ENCODE measurements around the gene SETBP1.

SETBP1 gene

GRCh38 chr18:44733069-44733753, 52.5 kb downstream of the SETBP1 start:
- peak; percentile 72 for DNase-seq

GRCh38 chr18:44733754-44734465, 53.2 kb downstream of the SETBP1 start:
- DNase-seq, result no peak

- no peak for DNase-seq
These were observed 54.4 kb downstream of the SETBP1 start for GRCh38 chr18:44735096-44735495.

- no peak for DNase-seq
These were observed 56.1 kb downstream of the SETBP1 start for GRCh38 chr18:44736664-44737380.

GRCh38 chr18:44737623-44738022, 56.9 kb downstream of the SETBP1 start:
- DNase-seq, result no peak

- no peak for DNase-seq
These were observed 59.3 kb downstream of the SETBP1 start for GRCh38 chr18:44740000-44740399.

GRCh38 chr18:44741085-44741484, 60.4 kb downstream of the SETBP1 start:
- DNase-seq, result no peak

- DNase-seq, result no peak
These were observed 60.8 kb downstream of the SETBP1 start for GRCh38 chr18:44741511-44741910.

GRCh38 chr18:44742126-44742525, 61.4 kb downstream of the SETBP1 start:
- no peak for DNase-seq

GRCh38 chr18:44742718-44743311, 62.1 kb downstream of the SETBP1 start:
- DNase-seq, result no peak

- DNase-seq, result no peak
These were observed 62.9 kb downstream of the SETBP1 start for GRCh38 chr18:44743631-44744030.

- DNase-seq, result no peak
These were observed 63.8 kb downstream of the SETBP1 start for GRCh38 chr18:44744161-44745121.

- DNase-seq, result no peak
These were observed 66.5 kb downstream of the SETBP1 start for GRCh38 chr18:44747157-44747556.

GRCh38 chr18:44748582-44748981, 67.9 kb downstream of the SETBP1 start:
- DNase-seq, result no peak

GRCh38 chr18:44750774-44751173, 70.1 kb downstream of the SETBP1 start:
- DNase-seq, result no peak

GRCh38 chr18:44754567-44754966, 73.9 kb downstream of the SETBP1 start:
- no peak for DNase-seq

- DNase-seq, result peak; percentile 88
These were observed 78.4 kb downstream of the SETBP1 start for GRCh38 chr18:44758861-44759631.

- DNase-seq, result peak; percentile 41
These were observed 79.2 kb downstream of the SETBP1 start for GRCh38 chr18:44759925-44760342.

- no peak for DNase-seq
These were observed 81.1 kb downstream of the SETBP1 start for GRCh38 chr18:44761812-44762211.

- DNase-seq, result no peak
These were observed 82.6 kb downstream of the SETBP1 start for GRCh38 chr18:44763327-44763726.

GRCh38 chr18:44764863-44765262, 84.2 kb downstream of the SETBP1 start:
- DNase-seq, result no peak
